ENCODE results near the gene CDH24. TPM values are rescaled to one million over a fixed set of nuclear protein-coding genes. Genes with fewer than 3 reads are reported as not detected.

The CDH24 gene
- total and polyA plus RNA-seq, 2 of the 8 experiments (the other 6 are each of a cell fraction or from before 2014, with no cell fraction given), result 18.1 to 27.6 TPM

GRCh38 chr14:23047751-23048693, 9.3 kb downstream of the CDH24 start:
- H4K8ac ChIP-seq (ENCODE audit: extremely low read depth, insufficient read depth, low read length), result 0 out of 2 replicates have a peak overlapping the region, but pooled peaks have one; percentile 12
- H3K18ac ChIP-seq (ENCODE audit: extremely low read depth, low read length), result no peak overlapping the region
- POLR2A ChIA-PET (ENCODE audit: partially characterized antibody), result interaction anchor here (1.2 to 2.4 kb wide), 7 partner anchors 10 to 75 kb away, joined by 3 to 13 read pairs (median 5); partner anchors contain the start of gene PSMB5
- WGBS, 2 experiments (ENCODE audit: extremely low coverage in 1 of 2, insufficient coverage in 1 of 2, insufficient read length in 1 of 2, insufficient replicate concordance in 2 of 2, low coverage in 1 of 2, low lambda C conversion rate in 2 of 2, missing lambda C conversion rate in 1 of 2), result 95% methylated on average over 44 of the region's 85 CpGs; no CpG with 5 or more reads in 1 of the 2 experiments
- H3K79me1 ChIP-seq (ENCODE audit: low read depth, low read length), result no peaks in the 10 kb centered on the region; the same call in 1 of the 2 replicates
- no peak overlapping the region for H2AFZ ChIP-seq (ENCODE audit: low read length)
- H3K23ac ChIP-seq (ENCODE audit: insufficient read length), result no peak overlapping the region
- H3K36me3 ChIP-seq (ENCODE audit: control insufficient read depth in 2 of 4, insufficient read depth in 4 of 4, low read length in 3 of 4), result peaks cover 0 to 10% (median 3%) of the 10 kb centered on the region in 4 experiments; a peak in 5 of 8 replicates
- FAIRE-seq, result no peak
- no peak overlapping the region for H3K4me3 ChIP-seq (ENCODE audit: extremely low read depth in 1 of 4, insufficient read depth in 2 of 4, low read depth in 3 of 4, low read length in 4 of 4)
- H4K20me1 ChIP-seq (replicated peaks in 1 of 2; ENCODE audit: control insufficient read depth in 1 of 2, insufficient read depth in 2 of 2, low read length in 2 of 2), result no peaks in the 10 kb centered on the region
- H4K91ac ChIP-seq (replicated peaks; ENCODE audit: insufficient read length, low read length), result no peak overlapping the region
- H2BK20ac ChIP-seq (ENCODE audit: low read length), result no peak overlapping the region
- peaks cover 0 to 7% (median 0%) of the 10 kb centered on the region in 4 experiments; a peak in 1 of 7 replicates for H3K4me1 ChIP-seq (replicated peaks in 1 of 4; ENCODE audit: control insufficient read depth in 3 of 4, insufficient read depth in 4 of 4, low read length in 3 of 4)
- H3K79me2 ChIP-seq (ENCODE audit: control insufficient read depth in 1 of 2, insufficient read depth in 2 of 2, low read length in 2 of 2), result no peaks in the 10 kb centered on the region
- H3K14ac ChIP-seq (ENCODE audit: insufficient read length), result no peak overlapping the region
- H4K5ac ChIP-seq (ENCODE audit: insufficient read length, low read depth, low read length), result no peak overlapping the region
- no peak overlapping the region for H2AK5ac ChIP-seq (ENCODE audit: low read depth, low read length)
- no peak overlapping the region for H3K4me2 ChIP-seq (ENCODE audit: insufficient read depth in 1 of 2, low read depth in 2 of 2, low read length in 2 of 2)
- no peak overlapping the region for H3K56ac ChIP-seq (replicated peaks; ENCODE audit: insufficient read length, low read depth, low read length)
- no peak overlapping the region for H2BK15ac ChIP-seq (ENCODE audit: low read length)
- H3K4ac ChIP-seq (replicated peaks; ENCODE audit: insufficient read length, low read depth, low read length), result no peak overlapping the region
- H3K27me3 ChIP-seq (replicated peaks in 1 of 4; ENCODE audit: control insufficient read depth in 3 of 4, extremely low read depth in 1 of 4, insufficient read depth in 3 of 4, low read length in 3 of 4), result no peaks in the 10 kb centered on the region
- CTCF ChIA-PET (ENCODE audit: partially characterized antibody), result interaction anchor here (0.7 to 29.2 kb wide), 7 partner anchors 8 to 74 kb away, joined by 3 to 785 read pairs (median 5); partner anchors contain the start of gene AJUBA
- H2BK12ac ChIP-seq (ENCODE audit: low read depth, low read length), result no peak overlapping the region
- H3K9me3 ChIP-seq (ENCODE audit: insufficient read depth in 2 of 2, low read depth in 1 of 2, low read length in 1 of 2), result no peaks in the 10 kb centered on the region
- no peak for DNase-seq (ENCODE audit: low read depth in 1 of 2, low spot score in 2 of 2)
- no peak overlapping the region for H3K9ac ChIP-seq (replicated peaks in 1 of 4; ENCODE audit: extremely low read depth in 1 of 4, low read depth in 3 of 4, low read length in 3 of 4)
- 0 out of 2 replicates have a peak overlapping the region, but pooled peaks have one; percentile 39 for H2BK5ac ChIP-seq (ENCODE audit: low read depth, low read length)
- H3K27ac ChIP-seq (ENCODE audit: low read depth, low read length), result no peak overlapping the region
- no peak for TF ChIP-seq SUZ12 (IDR thresholded peaks at IDR 0.05; ENCODE audit: low read length)
- no peak for TF ChIP-seq SP4 (IDR thresholded peaks at IDR 0.05; ENCODE audit: low read length)
- H2BK120ac ChIP-seq (replicated peaks; ENCODE audit: low read depth, low read length), result no peak overlapping the region
- H3K23me2 ChIP-seq (ENCODE audit: low read depth, low read length), result no peaks in the 10 kb centered on the region

All from H1 (cell line).